ENCODE data around the gene ITK.
"Not testable (repeated sequence)": the region's sequence is repeated elsewhere in the genome, so short reads cannot be mapped to it uniquely, and the experiment has no call there.

Gene ITK

GRCh38 chr5:157222506-157223230 lies 42.0 kb downstream of the ITK start:
- H3K4me2 ChIP-seq, result peak overlapping the region in 10 of 11 experiments; percentile 1 to 35 (median 14); a peak in 14 of 22 replicates
- no peaks in the 10 kb centered on the region for H4K20me1 ChIP-seq
- H3K9me3 ChIP-seq (replicated peaks in 1 of 11), result no peaks in the 10 kb centered on the region
- H3K36me3 ChIP-seq, result no peaks in the 10 kb centered on the region
- no peak for TF ChIP-seq Cebpa-rat (IDR thresholded peaks at IDR 0.05)
- H3K27me3 ChIP-seq, result no peaks in the 10 kb centered on the region
- H3K9ac ChIP-seq, result no peak overlapping the region
- no peak overlapping the region for H3K4me3 ChIP-seq
- peaks cover 8 to 26% (median 23%) of the 10 kb centered on the region in 10 experiments for H3K4me1 ChIP-seq
- no peak overlapping the region for H3K27ac ChIP-seq

- TF ChIP-seq Cebpa-rat (IDR thresholded peaks at IDR 0.05), result no peak
- H3K9me3 ChIP-seq (replicated peaks in 1 of 11), result no peaks in the 10 kb centered on the region
- H3K4me2 ChIP-seq, result no peak overlapping the region
- H3K27ac ChIP-seq, result no peak overlapping the region
- no peaks in the 10 kb centered on the region for H3K36me3 ChIP-seq
- no peaks in the 10 kb centered on the region for H3K27me3 ChIP-seq
- no peaks in the 10 kb centered on the region for H4K20me1 ChIP-seq
- no peak overlapping the region for H3K9ac ChIP-seq
- H3K4me3 ChIP-seq, result no peak overlapping the region
- H3K4me1 ChIP-seq, result peaks cover 0 to 22% (median 15%) of the 10 kb centered on the region in 10 experiments; a peak in 17 of 20 replicates
Observed at GRCh38 chr5:157225469-157226422, 45.1 kb downstream of the ITK start.

- H3K4me2 ChIP-seq, result no peak overlapping the region
- no peaks in the 10 kb centered on the region for H3K4me1 ChIP-seq
- H3K27me3 ChIP-seq, result no peaks in the 10 kb centered on the region
- H3K36me3 ChIP-seq, result no peaks in the 10 kb centered on the region
- H3K4me3 ChIP-seq, result no peak overlapping the region
- no peak for TF ChIP-seq Cebpa-rat (IDR thresholded peaks at IDR 0.05)
- no peak overlapping the region for H3K9ac ChIP-seq
- no peaks in the 10 kb centered on the region for H3K9me3 ChIP-seq (replicated peaks in 1 of 11)
- no peaks in the 10 kb centered on the region for H4K20me1 ChIP-seq
- no peak overlapping the region for H3K27ac ChIP-seq
Observed at GRCh38 chr5:157230610-157231009, 50.0 kb downstream of the ITK start.

GRCh38 chr5:157232706-157233105 lies 52.1 kb downstream of the ITK start:
- H3K4me3 ChIP-seq, result no peak overlapping the region
- no peaks in the 10 kb centered on the region for H3K27me3 ChIP-seq
- TF ChIP-seq Cebpa-rat (IDR thresholded peaks at IDR 0.05), result no peak
- H3K36me3 ChIP-seq, result no peaks in the 10 kb centered on the region
- no peak overlapping the region for H3K27ac ChIP-seq
- H3K4me1 ChIP-seq, result no peaks in the 10 kb centered on the region
- H3K9me3 ChIP-seq (replicated peaks in 1 of 11), result no peaks in the 10 kb centered on the region
- no peak overlapping the region for H3K9ac ChIP-seq
- no peak overlapping the region for H3K4me2 ChIP-seq
- no peaks in the 10 kb centered on the region for H4K20me1 ChIP-seq

GRCh38 chr5:157233515-157233914 lies 52.9 kb downstream of the ITK start:
- H3K27me3 ChIP-seq, result no peaks in the 10 kb centered on the region
- H3K36me3 ChIP-seq, result no peaks in the 10 kb centered on the region
- no peak overlapping the region for H3K27ac ChIP-seq
- H3K4me2 ChIP-seq, result no peak overlapping the region
- H3K9me3 ChIP-seq (replicated peaks in 1 of 11), result no peaks in the 10 kb centered on the region
- H3K4me1 ChIP-seq, result no peaks in the 10 kb centered on the region
- H3K9ac ChIP-seq, result no peak overlapping the region
- H4K20me1 ChIP-seq, result no peaks in the 10 kb centered on the region
- H3K4me3 ChIP-seq, result no peak overlapping the region
- no peak for TF ChIP-seq Cebpa-rat (IDR thresholded peaks at IDR 0.05)

GRCh38 chr5:157236423-157236822 lies 55.8 kb downstream of the ITK start:
- no peaks in the 10 kb centered on the region for H3K9me3 ChIP-seq (replicated peaks in 1 of 11)
- H3K9ac ChIP-seq, result no peak overlapping the region
- no peaks in the 10 kb centered on the region for H4K20me1 ChIP-seq
- H3K4me1 ChIP-seq, result no peaks in the 10 kb centered on the region
- no peaks in the 10 kb centered on the region for H3K36me3 ChIP-seq
- H3K27ac ChIP-seq, result no peak overlapping the region
- no peak for TF ChIP-seq Cebpa-rat (IDR thresholded peaks at IDR 0.05)
- H3K4me2 ChIP-seq, result no peak overlapping the region
- no peak overlapping the region for H3K4me3 ChIP-seq
- no peaks in the 10 kb centered on the region for H3K27me3 ChIP-seq

GRCh38 chr5:157241483-157241882 lies 60.8 kb downstream of the ITK start:
- no peak overlapping the region for H3K4me3 ChIP-seq
- no peaks in the 10 kb centered on the region for H3K4me1 ChIP-seq
- no peaks in the 10 kb centered on the region for H3K27me3 ChIP-seq
- no peak overlapping the region for H3K9ac ChIP-seq
- no peak overlapping the region for H3K4me2 ChIP-seq
- no peaks in the 10 kb centered on the region for H3K36me3 ChIP-seq
- no peak for TF ChIP-seq Cebpa-rat (IDR thresholded peaks at IDR 0.05)
- no peak overlapping the region for H3K27ac ChIP-seq
- H4K20me1 ChIP-seq, result no peaks in the 10 kb centered on the region
- no peaks in the 10 kb centered on the region for H3K9me3 ChIP-seq (replicated peaks in 1 of 11)

- H3K27me3 ChIP-seq; H3K4me2 ChIP-seq; H3K36me3 ChIP-seq; H3K9ac ChIP-seq; H3K4me3 ChIP-seq; H3K9me3 ChIP-seq (replicated peaks in 1 of 11); H3K27ac ChIP-seq; H4K20me1 ChIP-seq: not testable (repeated sequence)
- H3K4me1 ChIP-seq, result peaks cover 0 to 17% (median 3%) of the 10 kb centered on the region in 10 experiments; a peak in 10 of 20 replicates
Observed at GRCh38 chr5:157244704-157245103, 64.1 kb downstream of the ITK start.

- Histone ChIP-seq H3K27ac (no peak overlapping the region), H3K4me1 (peaks cover 0 to 21% (median 3%) of the 10 kb centered on the region in 10 experiments; a peak in 10 of 20 replicates), H3K9ac (no peak overlapping the region), H3K4me2 (no peak overlapping the region), H3K27me3 (no peaks in the 10 kb centered on the region), H3K36me3 (no peaks in the 10 kb centered on the region), H3K4me3 (no peak overlapping the region), H3K9me3 (replicated peaks in 1 of 11) (no peaks in the 10 kb centered on the region; a peak in 1 of 22 replicates), H4K20me1 (no peaks in the 10 kb centered on the region)
- no peak for TF ChIP-seq Cebpa-rat (IDR thresholded peaks at IDR 0.05)
Observed at GRCh38 chr5:157245476-157245875, 64.8 kb downstream of the ITK start.
